Stomach (tissue), 9 donors: ENCODE data around the gene MCF2L. TPM values are rescaled to one million over a fixed set of nuclear protein-coding genes. Genes with fewer than 3 reads are reported as not detected.

Source experiments
- DNase-seq, 2 donors: peaks; one replicate each; pipeline versions ENCODE4 v3.0.0 to v3.0.0-alpha.2; 2013 to 2019
- H3K27ac ChIP-seq, 5 donors: fragments of 200-600 bp in 4 of 5; sonication (generic) in 4 of 5; one replicate each; pipeline ENCODE4 v1.5.1; 2013 to 2019; ENCODE audit warnings: mild to moderate bottlenecking in 1 of 5, moderate library complexity in 1 of 5
- H3K27me3 ChIP-seq, 3 donors: fragments of 200-600 bp; sonication (generic); one replicate each; pipeline ENCODE4 v1.5.1; 2017 to 2019; ENCODE audit warnings: mixed run types in 1 of 3
- H3K36me3 ChIP-seq, 4 donors: fragments of 200-600 bp; sonication (generic); 1 replicate in 3 of 4; 2 replicates in 1 of 4; pipeline ENCODE4 v1.5.1; 2016 to 2019
- H3K4me1 ChIP-seq, 4 donors: fragments of 200-600 bp; sonication (generic); one replicate each; pipeline ENCODE4 v1.5.1; 2016 to 2019
- H3K4me3 ChIP-seq, 4 donors: fragments of 200-600 bp; sonication (generic) in 3 of 4; one replicate each; pipeline ENCODE4 v1.5.1; 2016 to 2019; ENCODE audit warnings: mild to moderate bottlenecking in 1 of 4
- H3K9me3 ChIP-seq, 4 donors: fragments of 200-600 bp; sonication (generic); one replicate each; pipeline ENCODE4 v1.5.1; 2016 to 2019
- CTCF ChIP-seq, 7 experiments: fragments of 450-650 bp in 4 of 7; fragments of 200-600 bp in 3 of 7; sonication (generic) in 3 of 7; IDR thresholded peaks; one replicate each; pipeline ENCODE4 v1.5.1; 2016 to 2019; ENCODE audit warnings: antibody characterized with exemption in 7 of 7, control low read depth in 2 of 7, mild to moderate bottlenecking in 1 of 7
- EP300 ChIP-seq: sonication (generic); formaldehyde crosslinking; IDR thresholded peaks from one replicate; pipeline ENCODE4 v1.6.1; 2017; ENCODE audit warnings: antibody characterized with exemption
- POLR2A ChIP-seq, 4 donors: fragments of 450-650 bp; IDR thresholded peaks; one replicate each; pipeline ENCODE4 v1.6.1; 2016; ENCODE audit warnings: antibody characterized with exemption in 4 of 4, control low read depth in 2 of 4, mild to moderate bottlenecking in 1 of 4, moderate library complexity in 1 of 4
- POLR2AphosphoS5 ChIP-seq, 3 donors: sonication (generic); formaldehyde crosslinking; IDR thresholded peaks; one replicate each; pipeline ENCODE4 v1.6.1; 2016; ENCODE audit warnings: antibody characterized with exemption in 3 of 3
- WGBS, 5 donors: extraction: QIAGEN DNeasy Blood & Tissue Kit in 3 of 5; methylation state at CpG; one replicate each; pipeline versions ENCODE4 v1.1.5 to v1.1.7; 2013 to 2018; 5-methylcytosine and 5-hydroxymethylcytosine counted together
- intact Hi-C: fragments of 100-400 bp; cut with DNase I; formaldehyde crosslinking; loops from one replicate; pipeline ENCODE4 v1.15.1; 2023; ENCODE audit warnings: low total_unique reads
- polyA plus RNA-seq, 3 donors: library from polyadenylated mRNA; stranded (reverse); fragments of 200-250 nt; gene quantifications; one replicate each; pipeline ENCODE4 v1.2.3, GENCODE V29; 2013
- total RNA-seq, 5 donors: library from RNA; depleted of rRNA; stranded (reverse); fragments of >200 nt; gene quantifications; one replicate each; pipeline versions ENCODE4 v1.1.0 to v1.2.3, GENCODE V29; 2014 to 2016
- donor health status: healthy with polysubstance abuse.
- donor health status: Bipolar disorder and iron deficiency.
- donor health status: healthy.

MCF2L gene
- total and polyA plus RNA-seq, 8 donors = 10.8 to 363 (median 39.4) TPM

- peak in 1 of 2 donors; percentile 22 for DNase-seq
These were observed 151.5 kb downstream of the MCF2L start for GRCh38 chr13:113120300-113121182.

GRCh38 chr13:113121183-113121927 is 152.3 kb downstream of the MCF2L start:
- no peak overlapping the region for H3K27ac ChIP-seq
- H3K27me3 ChIP-seq = peaks cover 0 to 5% (median 0%) of the 10 kb centered on the region in 3 donors
- TF ChIP-seq EP300 = no peak
- TF ChIP-seq CTCF (IDR thresholded peaks at IDR 0.05) = no peak
- no peak for TF ChIP-seq POLR2A (IDR thresholded peaks at IDR 0.05)
- no peak for TF ChIP-seq POLR2AphosphoS5 (IDR thresholded peaks at IDR 0.05)
- DNase-seq = no peak
- H3K9me3 ChIP-seq = no peaks in the 10 kb centered on the region
- H3K4me1 ChIP-seq = peaks cover 11 to 21% (median 16%) of the 10 kb centered on the region in 4 donors
- 84 to 92% (median 85%) methylated on average over 22 to 24 of the region's 24 CpGs for WGBS, 5 donors
- H3K4me3 ChIP-seq = no peak overlapping the region
- H3K36me3 ChIP-seq = no peaks in the 10 kb centered on the region
- intact Hi-C loops = no loop called here

More at GRCh38 chr13:113120300-113121182, 151.5 kb downstream of the MCF2L start:
- no peak overlapping the region for H3K27ac ChIP-seq
- no peaks in the 10 kb centered on the region for H3K9me3 ChIP-seq
- H3K4me1 ChIP-seq = peaks cover 11 to 21% (median 16%) of the 10 kb centered on the region in 4 donors
- TF ChIP-seq CTCF (IDR thresholded peaks at IDR 0.05) = no peak
- TF ChIP-seq EP300 = no peak
- TF ChIP-seq POLR2A (IDR thresholded peaks at IDR 0.05) = no peak
- TF ChIP-seq POLR2AphosphoS5 (IDR thresholded peaks at IDR 0.05) = no peak
- H3K27me3 ChIP-seq = peaks cover 0 to 5% (median 0%) of the 10 kb centered on the region in 3 donors
- WGBS, 5 donors = 80 to 88% (median 85%) methylated on average over 17 to 19 of the region's 19 CpGs
- H3K4me3 ChIP-seq = no peak overlapping the region
- H3K36me3 ChIP-seq = no peaks in the 10 kb centered on the region
- intact Hi-C loops = no loop called here

GRCh38 chr13:113121928-113122471 is 153.0 kb downstream of the MCF2L start:
- Histone ChIP-seq H3K9me3 (no peaks in the 10 kb centered on the region), H3K36me3 (no peaks in the 10 kb centered on the region), H3K4me3 (peak overlapping the region in 3 of 4 donors; percentile 30 to 37 (median 31)), H3K4me1 (peaks cover 11 to 21% (median 16%) of the 10 kb centered on the region in 4 donors), H3K27me3 (peaks cover 0 to 5% (median 0%) of the 10 kb centered on the region in 3 donors), H3K27ac (peak overlapping the region in 3 of 5 donors; percentile 53 to 72 (median 68))
- DNase-seq = no peak
- TF ChIP-seq POLR2A (IDR thresholded peaks at IDR 0.05) (no peak), EP300 (no peak), CTCF (IDR thresholded peaks at IDR 0.05) (no peak), POLR2AphosphoS5 (IDR thresholded peaks at IDR 0.05) (no peak)
- 61 to 71% (median 65%) methylated on average over 12 to 16 of the region's 16 CpGs for WGBS, 5 donors
- intact Hi-C loops = no loop called here
